Gastroesophageal sphincter (tissue), 3 donors: ENCODE data around the gene ADPRHL1.

Source experiments
- CTCF ChIP-seq, 4 experiments: fragments of 200-600 bp in 2 of 4; fragments of 450-650 bp in 2 of 4; sonication (generic) in 1 of 4; IDR thresholded peaks; one replicate each; pipeline ENCODE4 v1.5.1; 2017 to 2019; ENCODE audit warnings: antibody characterized with exemption in 4 of 4, mild to moderate bottlenecking in 2 of 4, moderate library complexity in 2 of 4
- EP300 ChIP-seq: sonication (generic); formaldehyde crosslinking; IDR thresholded peaks from one replicate; pipeline ENCODE4 v1.6.1; 2017; ENCODE audit warnings: antibody characterized with exemption, mild to moderate bottlenecking
- POLR2A ChIP-seq, 2 donors: fragments of 450-650 bp; IDR thresholded peaks; one replicate each; pipeline ENCODE4 v1.6.1; 2017; ENCODE audit warnings: antibody characterized with exemption in 2 of 2, mild to moderate bottlenecking in 2 of 2, moderate library complexity in 1 of 2
- POLR2AphosphoS5 ChIP-seq: sonication (generic); formaldehyde crosslinking; IDR thresholded peaks from one replicate; pipeline ENCODE4 v1.6.1; 2017; ENCODE audit warnings: antibody characterized with exemption

- TF ChIP-seq EP300 = no peak
- TF ChIP-seq CTCF (IDR thresholded peaks at IDR 0.05) = no peak
- no peak for TF ChIP-seq POLR2AphosphoS5
- TF ChIP-seq POLR2A (IDR thresholded peaks at IDR 0.05) = no peak
Measured at GRCh38 chr13:113369189-113369588, 84.1 kb downstream of the ADPRHL1 start.
